ENCODE results near the gene GRB10. TPM values are rescaled to one million over a fixed set of nuclear protein-coding genes. Genes with fewer than 3 reads are reported as not detected.
A peak's percentile ranks its signal among the peaks of the same experiment; 100 is the strongest.

The GRB10 gene
- total RNA-seq, 1 donor from 2014 or later, result 58.6 TPM

GRCh38 chr7:50781381-50782293, 1.1 kb downstream of the GRB10 start:
- H3K27ac ChIP-seq, result no peak overlapping the region
- no peaks in the 10 kb centered on the region for H3K27me3 ChIP-seq
- no peak for TF ChIP-seq CTCF (IDR thresholded peaks at IDR 0.05)
- intact Hi-C loops (cut with DNase I), result no loop called here
- peak overlapping the region; percentile 52 for H3K4me3 ChIP-seq
- H3K4me1 ChIP-seq, result peaks cover 3% of the 10 kb centered on the region
- H3K36me3 ChIP-seq, result no peaks in the 10 kb centered on the region
- no peaks in the 10 kb centered on the region for H3K9me3 ChIP-seq
- ATAC-seq (no peak), DNase-seq (no peak)

- TF ChIP-seq CTCF (IDR thresholded peaks at IDR 0.05), result no peak
- H3K27me3 ChIP-seq, result no peaks in the 10 kb centered on the region
- H3K36me3 ChIP-seq, result no peaks in the 10 kb centered on the region
- DNase-seq, result no peak
- H3K9me3 ChIP-seq, result no peaks in the 10 kb centered on the region
- no peak overlapping the region for H3K27ac ChIP-seq
- H3K4me3 ChIP-seq, result no peak overlapping the region
- H3K4me1 ChIP-seq, result peaks cover 3% of the 10 kb centered on the region
- intact Hi-C loops (cut with DNase I), result no loop called here
- ATAC-seq, result no peak
Measured at GRCh38 chr7:50780436-50780835, 2.3 kb downstream of the GRB10 start.

GRCh38 chr7:50779427-50779826, 3.3 kb downstream of the GRB10 start:
- Histone ChIP-seq H3K9me3 (no peaks in the 10 kb centered on the region), H3K27me3 (no peaks in the 10 kb centered on the region), H3K27ac (no peak overlapping the region), H3K4me3 (no peak overlapping the region), H3K4me1 (peaks cover 3% of the 10 kb centered on the region), H3K36me3 (no peaks in the 10 kb centered on the region)
- TF ChIP-seq CTCF (IDR thresholded peaks at IDR 0.05), result no peak
- DNase-seq (no peak), ATAC-seq (no peak)
- intact Hi-C loops (cut with DNase I), result no loop called here

GRCh38 chr7:50778189-50778588, 4.5 kb downstream of the GRB10 start:
- H3K9me3 ChIP-seq, result no peaks in the 10 kb centered on the region
- TF ChIP-seq CTCF (IDR thresholded peaks at IDR 0.05), result no peak
- peaks cover 3% of the 10 kb centered on the region for H3K4me1 ChIP-seq
- no peak for ATAC-seq
- H3K27ac ChIP-seq, result no peak overlapping the region
- H3K36me3 ChIP-seq, result no peaks in the 10 kb centered on the region
- H3K27me3 ChIP-seq, result no peaks in the 10 kb centered on the region
- DNase-seq, result no peak
- intact Hi-C loops (cut with DNase I), result no loop called here
- no peak overlapping the region for H3K4me3 ChIP-seq

- no peak overlapping the region for H3K4me3 ChIP-seq
Measured at GRCh38 chr7:50775836-50776235, 6.9 kb downstream of the GRB10 start.

More at GRCh38 chr7:50775836-50776235, 6.9 kb downstream of the GRB10 start:
- Histone ChIP-seq H3K27me3 (no peaks in the 10 kb centered on the region), H3K4me1 (no peaks in the 10 kb centered on the region), H3K9me3 (no peaks in the 10 kb centered on the region), H3K27ac (no peak overlapping the region), H3K36me3 (no peaks in the 10 kb centered on the region)
- DNase-seq (no peak), ATAC-seq (no peak)
- intact Hi-C loops (cut with DNase I), result no loop called here
- no peak for TF ChIP-seq CTCF (IDR thresholded peaks at IDR 0.05)

All from upper lobe of right lung (tissue), 1 donor.